Muscle of back (tissue), 11 donors: ENCODE data around the gene ADK. TPM values are rescaled to one million over a fixed set of nuclear protein-coding genes. Genes with fewer than 3 reads are reported as not detected.
"Not testable (repeated sequence)": the region's sequence is repeated elsewhere in the genome, so short reads cannot be mapped to it uniquely, and the experiment has no call there.

Experiments used
- DNase-seq, 3 donors: peaks; one replicate each; pipeline versions ENCODE4 v3.0.0 to v3.0.0-alpha.2; 2013
- polyA plus RNA-seq, 10 donors: library from polyadenylated mRNA; unstranded; fragments of 120-200 nt; gene quantifications; one replicate each; pipeline ENCODE4 v1.2.1, GENCODE V29; 2013; ENCODE audit not compliant: insufficient read length in 10 of 10

ADK gene
- polyA plus RNA-seq, 10 donors: 29.7 to 39.6 (median 34.0) TPM

- no peak for DNase-seq
Measured at GRCh38 chr10:74297389-74298080, 146.5 kb downstream of the ADK start.

- DNase-seq: not testable (repeated sequence)
Measured at GRCh38 chr10:74300074-74300621, 149.1 kb downstream of the ADK start.

- peak in 1 of 3 donors; percentile 9 for DNase-seq
Measured at GRCh38 chr10:74300666-74301065, 149.6 kb downstream of the ADK start.

- no peak for DNase-seq
Measured at GRCh38 chr10:74305730-74306129, 154.7 kb downstream of the ADK start.

GRCh38 chr10:74306227-74306982 lies 155.4 kb downstream of the ADK start:
- no peak for DNase-seq

GRCh38 chr10:74307061-74307651 lies 156.1 kb downstream of the ADK start:
- no peak for DNase-seq

- DNase-seq: no peak
Measured at GRCh38 chr10:74310652-74311257, 159.7 kb downstream of the ADK start.

GRCh38 chr10:74314166-74314565 lies 163.1 kb downstream of the ADK start:
- DNase-seq: no peak

GRCh38 chr10:74320026-74320425 lies 169.0 kb downstream of the ADK start:
- DNase-seq: no peak

- DNase-seq: no peak
Measured at GRCh38 chr10:74320717-74321116, 169.7 kb downstream of the ADK start.

GRCh38 chr10:74322141-74322540 lies 171.1 kb downstream of the ADK start:
- DNase-seq: no peak

GRCh38 chr10:74322565-74322964 lies 171.5 kb downstream of the ADK start:
- no peak for DNase-seq

- DNase-seq: peak in 1 of 3 donors; percentile 8
Measured at GRCh38 chr10:74328388-74328787, 177.4 kb downstream of the ADK start.

- peak in 1 of 3 donors; percentile 21 for DNase-seq
Measured at GRCh38 chr10:74329873-74330272, 178.9 kb downstream of the ADK start.

- no peak for DNase-seq
Measured at GRCh38 chr10:74330646-74331045, 179.6 kb downstream of the ADK start.

GRCh38 chr10:74332398-74332797 lies 181.4 kb downstream of the ADK start:
- peak in 1 of 3 donors; percentile 30 for DNase-seq

- peak in 1 of 3 donors; percentile 80 for DNase-seq
Measured at GRCh38 chr10:74333174-74333573, 182.2 kb downstream of the ADK start.

- DNase-seq: no peak
Measured at GRCh38 chr10:74334221-74334620, 183.2 kb downstream of the ADK start.

- no peak for DNase-seq
Measured at GRCh38 chr10:74335501-74335900, 184.5 kb downstream of the ADK start.

- DNase-seq: no peak
Measured at GRCh38 chr10:74337330-74338016, 186.5 kb downstream of the ADK start.

GRCh38 chr10:74342991-74343390 lies 192.0 kb downstream of the ADK start:
- DNase-seq: no peak

- no peak for DNase-seq
Measured at GRCh38 chr10:74343804-74344203, 192.8 kb downstream of the ADK start.
